ENCODE results near the gene CFLAR. TPM values are rescaled to one million over a fixed set of nuclear protein-coding genes. Genes with fewer than 3 reads are reported as not detected.

CFLAR gene
- total and polyA plus RNA-seq, 9 of the 15 experiments (the other 6 are each of a cell fraction or from before 2014, with no cell fraction given): 27.5 to 102 (median 54.0) TPM

- Histone ChIP-seq H3K27ac (ENCODE audit: extremely low read depth, low read depth, low read length) (no peak overlapping the region), H3K9me1 (ENCODE audit: control insufficient read depth, insufficient read depth, low read length) (no peaks in the 10 kb centered on the region), H2AFZ (ENCODE audit: low read depth, low read length) (no peak overlapping the region), H3K4me1 (replicated peaks in 1 of 2; ENCODE audit: control insufficient read depth in 2 of 2, insufficient read depth in 2 of 2, low read length in 2 of 2) (peaks cover 7 to 8% of the 10 kb centered on the region in 2 experiments; a peak in 3 of 5 replicates), H3K79me2 (ENCODE audit: control insufficient read depth, insufficient read depth, low read length) (no peaks in the 10 kb centered on the region), H3K4me2 (ENCODE audit: insufficient read depth, low read length) (no peak overlapping the region), H3K27me3 (ENCODE audit: control insufficient read depth in 2 of 2, insufficient read depth in 2 of 2, low read length in 2 of 2) (no peaks in the 10 kb centered on the region), H3K9ac (ENCODE audit: insufficient read depth in 1 of 2, low read depth in 2 of 2, low read length in 2 of 2) (no peak overlapping the region), H3K9me3 (replicated peaks; ENCODE audit: control insufficient read depth, insufficient read depth, low read depth, low read length) (no peaks in the 10 kb centered on the region), H3K36me3 (ENCODE audit: control insufficient read depth, insufficient read depth, low read length) (peaks cover 59% of the 10 kb centered on the region; the same call in 2 of the 3 replicates), H3K4me3 (no peak overlapping the region), H4K20me1 (replicated peaks; ENCODE audit: control insufficient read depth, insufficient read depth, low read length) (no peaks in the 10 kb centered on the region)
- in situ Hi-C loops (cut with MboI) (loop anchor here (25.0 kb wide), 1 partner anchor 485 kb away; no protein-coding TSS in a partner anchor), intact Hi-C loops (cut with micrococcal nuclease) (no loop called here)
- DNase-seq (ENCODE audit: extremely low read depth in 1 of 4, low spot score in 3 of 4) (no peak), ATAC-seq (no peak), FAIRE-seq (no peak)
- TF ChIP-seq MIER1 (IDR thresholded peaks at IDR 0.05; ENCODE audit: low read depth) (no peak), FOXK1 (CRISPR knock-in tag; IDR thresholded peaks at IDR 0.05; ENCODE audit: borderline replicate concordance) (no peak), ZNF740 (CRISPR knock-in tag; IDR thresholded peaks at IDR 0.05) (no peak), ZNF740 (tag; IDR thresholded peaks at IDR 0.05) (no peak), CBX5 (IDR thresholded peaks at IDR 0.05; ENCODE audit: borderline replicate concordance, low read depth) (no peak)
- CTCF ChIA-PET (ENCODE audit: low intra/inter-chr PET ratio): no interaction called here
- POLR2A ChIA-PET: interaction anchor here (0.6 kb wide), 1 partner anchor 321 kb away, joined by 3 read pairs; no protein-coding TSS in a partner anchor
- no TSS peak for BruUV-seq (replicated peaks)
- WGBS (ENCODE audit: insufficient coverage, low coverage, missing lambda C conversion rate): 82% methylated on average over 4 of the region's 4 CpGs
Measured at GRCh38 chr2:201197781-201198180, 81.8 kb downstream of the CFLAR start.

GRCh38 chr2:201199847-201200246, 83.9 kb downstream of the CFLAR start:
- DNase-seq (ENCODE audit: extremely low read depth in 1 of 4, low spot score in 3 of 4) (no peak), FAIRE-seq (no peak), ATAC-seq (no peak)
- H3K9ac ChIP-seq (ENCODE audit: insufficient read depth in 1 of 2, low read depth in 2 of 2, low read length in 2 of 2): no peak overlapping the region
- no peak overlapping the region for H3K27ac ChIP-seq (ENCODE audit: extremely low read depth, low read depth, low read length)
- POLR2A ChIA-PET: no interaction called here
- H3K27me3 ChIP-seq (ENCODE audit: control insufficient read depth in 2 of 2, insufficient read depth in 2 of 2, low read length in 2 of 2): no peaks in the 10 kb centered on the region
- H4K20me1 ChIP-seq (replicated peaks; ENCODE audit: control insufficient read depth, insufficient read depth, low read length): no peaks in the 10 kb centered on the region
- no TSS peak for BruUV-seq (replicated peaks)
- no peak overlapping the region for H3K4me3 ChIP-seq
- peaks cover 46% of the 10 kb centered on the region for H3K36me3 ChIP-seq (ENCODE audit: control insufficient read depth, insufficient read depth, low read length)
- H3K79me2 ChIP-seq (ENCODE audit: control insufficient read depth, insufficient read depth, low read length): no peaks in the 10 kb centered on the region
- H3K9me1 ChIP-seq (ENCODE audit: control insufficient read depth, insufficient read depth, low read length): no peaks in the 10 kb centered on the region
- no peaks in the 10 kb centered on the region for H3K9me3 ChIP-seq (replicated peaks; ENCODE audit: control insufficient read depth, insufficient read depth, low read depth, low read length)
- CTCF ChIA-PET (ENCODE audit: low intra/inter-chr PET ratio): no interaction called here
- intact Hi-C loops (cut with micrococcal nuclease): no loop called here
- 86% methylated on average over 5 of the region's 5 CpGs for WGBS (ENCODE audit: insufficient coverage, low coverage, missing lambda C conversion rate)
- no peak overlapping the region for H3K4me2 ChIP-seq (ENCODE audit: insufficient read depth, low read length)
- no peak overlapping the region for H2AFZ ChIP-seq (ENCODE audit: low read depth, low read length)
- in situ Hi-C loops (cut with MboI): loop anchor here (25.0 kb wide), 2 partner anchors 488 to 1238 kb away; partner anchors contain the start of genes MAIP1 and TYW5
- peaks cover 7 to 8% of the 10 kb centered on the region in 2 experiments; a peak in 3 of 5 replicates for H3K4me1 ChIP-seq (replicated peaks in 1 of 2; ENCODE audit: control insufficient read depth in 2 of 2, insufficient read depth in 2 of 2, low read length in 2 of 2)
- TF ChIP-seq CBX8 (IDR thresholded peaks at IDR 0.05; ENCODE audit: borderline replicate concordance, extremely low read depth, low read depth, low read length, poor library complexity, severe bottlenecking) (no peak), ZNF655 (CRISPR knock-in tag; IDR thresholded peaks at IDR 0.05) (no peak), ZNF280A (IDR thresholded peaks at IDR 0.05; ENCODE audit: low read depth, partially characterized antibody) (no peak), NKRF (IDR thresholded peaks at IDR 0.05; ENCODE audit: borderline replicate concordance) (no peak)

Data from K562 (cell line).